Heart left ventricle (tissue), 16 donors: ENCODE data around the gene TRIP13. TPM values are rescaled to one million over a fixed set of nuclear protein-coding genes. Genes with fewer than 3 reads are reported as not detected.

ENCODE experiments used
- ATAC-seq, 4 donors: fragments of 200-7000 bp; cut with Tn5 transposase; one replicate each; pipeline ENCODE4 v1.9.1; 2020 to 2022; ENCODE audit warnings: moderate library complexity in 4 of 4, mild to moderate bottlenecking in 3 of 4, moderate number of reproducible peaks in 1 of 4
- DNase-seq, 5 donors: peaks; one replicate each; pipeline ENCODE4 v3.0.0-alpha.2; 2020
- H3K27ac ChIP-seq, 12 donors: fragments of 200-600 bp; sonication (generic) in 4 of 12; one replicate each; pipeline versions ENCODE4 v1.5.0 to v1.8.0; 2016 to 2022; ENCODE audit warnings: mild to moderate bottlenecking in 2 of 12
- H3K27me3 ChIP-seq, 9 donors: fragments of 200-600 bp; sonication (generic) in 2 of 9; one replicate each; pipeline versions ENCODE4 v1.5.1 to v1.8.0; 2016 to 2022; ENCODE audit warnings: mild to moderate bottlenecking in 3 of 9
- H3K36me3 ChIP-seq, 9 donors: fragments of 200-600 bp; sonication (generic) in 2 of 9; one replicate each; pipeline versions ENCODE4 v1.5.0 to v1.8.0; 2018 to 2022; ENCODE audit warnings: mild to moderate bottlenecking in 2 of 9
- H3K4me1 ChIP-seq, 12 donors: fragments of 200-600 bp; sonication (generic) in 4 of 12; one replicate each; pipeline versions ENCODE4 v1.5.0 to v1.8.0; 2016 to 2022; ENCODE audit warnings: mild to moderate bottlenecking in 3 of 12
- H3K4me3 ChIP-seq, 12 donors: fragments of 200-600 bp; sonication (generic) in 4 of 12; one replicate each; pipeline versions ENCODE4 v1.5.0 to v1.8.0; 2017 to 2022; ENCODE audit warnings: mild to moderate bottlenecking in 9 of 12, moderate library complexity in 4 of 12
- H3K9me3 ChIP-seq, 12 donors: fragments of 200-600 bp; sonication (generic) in 4 of 12; one replicate each; pipeline versions ENCODE4 v1.5.0 to v1.8.0; 2016 to 2022; ENCODE audit warnings: mild to moderate bottlenecking in 1 of 12
- CTCF ChIP-seq, 12 donors: fragments of 200-600 bp; sonication (generic) in 4 of 12; IDR thresholded peaks; one replicate each; pipeline versions ENCODE4 v1.5.0 to v1.8.0; 2018 to 2022; ENCODE audit warnings: antibody characterized with exemption in 12 of 12, mild to moderate bottlenecking in 5 of 12
- POLR2A ChIP-seq, 2 donors: fragments of 450-650 bp; IDR thresholded peaks; one replicate each; pipeline ENCODE4 v1.6.1; 2017; ENCODE audit warnings: antibody characterized with exemption in 2 of 2, mild to moderate bottlenecking in 2 of 2, moderate library complexity in 2 of 2
- WGBS, 4 donors: extraction: QIAGEN DNeasy Blood & Tissue Kit in 2 of 4; methylation state at CpG; one replicate each; pipeline versions ENCODE4 v1.1.5 to v1.1.7; 2013 to 2018; 5-methylcytosine and 5-hydroxymethylcytosine counted together
- intact Hi-C, 10 donors: fragments of 100-400 bp; cut with DNase I; formaldehyde crosslinking; loops; one replicate each; pipeline versions ENCODE4 v1.11.1 to v1.14.2; 2022
- polyA plus RNA-seq, 2 donors: library from polyadenylated mRNA; stranded (reverse); fragments of 200-250 nt; gene quantifications; one replicate each; pipeline ENCODE4 v1.2.3, GENCODE V29; 2013
- total RNA-seq, 9 donors: library from RNA; depleted of rRNA in 2 of 9; stranded (reverse); fragments of >200 nt in 2 of 9; fragmentation: NEBNext Ultra II Directional in 3 of 9; extraction: Animal tissue kit (Norgen Biotek cat#: 25700) in 3 of 9; gene quantifications; one replicate each; pipeline versions ENCODE4 v1.1.0 to v1.2.4, GENCODE V29; 2016 to 2023
- donor health status: ischemic (EF 13 %, LVEDD 7.1; RV severe dilation, severe dysfunction).
- donor health status: healthy with polysubstance abuse.
- donor health status: DM: no; HTN: yes; CAD: no.
- donor health status: DM: no; HTN: no; CAD: no.
- donor health status: ischemic (EF 25% LVEDD 6.9; RV normal size, moderate dysfunction).
- donor health status: ischemic (EF 25% LVEDD 5.7; RV mildly dilated, moderate dysfunction).
- donor health status: healthy.
- donor health status: DM: yes; HTN: yes; CAD: no.
- donor health status: ischemic (EF 35%, LVEDD 5.7; RV mildly dilated, moderate dysfunction).
- donor health status: nonischemic (EF 11% LVEDD 7.7; RV severe dilation, severe dysfunction).
- donor health status: DM: yes; HTN: yes; CAD: no.
- donor health status: PGD.
- donor health status: ischemic (EF 29% LVEDD 5.4; RV normal size, mild dysfunction).
- donor health status: nonischemic (EF 23%, LVEDD 6.1; RV moderate dilation, normal function).

Gene TRIP13
- total and polyA plus RNA-seq, 11 donors: 0.19 to 4.2 (median 0.49) TPM

GRCh38 chr5:949275-949543, 56.5 kb downstream of the TRIP13 start:
- intact Hi-C loops: no loop called here
- 83 to 89% (median 85%) methylated on average over 5 of the region's 5 CpGs for WGBS, 4 donors
- H3K36me3 ChIP-seq: no peaks in the 10 kb centered on the region
- peaks cover 0 to 58% (median 19%) of the 10 kb centered on the region in 9 donors for H3K27me3 ChIP-seq
- peaks cover 0 to 14% (median 0%) of the 10 kb centered on the region in 12 donors for H3K9me3 ChIP-seq
- DNase-seq (no peak), ATAC-seq (no peak)
- H3K4me1 ChIP-seq: peaks cover 0 to 15% (median 0%) of the 10 kb centered on the region in 12 donors
- no peak for TF ChIP-seq POLR2A (IDR thresholded peaks at IDR 0.05)
- no peak for TF ChIP-seq CTCF (IDR thresholded peaks at IDR 0.05)
- H3K27ac ChIP-seq: no peak overlapping the region
- H3K4me3 ChIP-seq: no peak overlapping the region

- no peak for DNase-seq
- no peak for ATAC-seq
- 91 to 95% (median 93%) methylated on average over 17 of the region's 17 CpGs for WGBS, 4 donors
Observed at GRCh38 chr5:949815-950560, 57.3 kb downstream of the TRIP13 start.

GRCh38 chr5:951940-952596, 59.4 kb downstream of the TRIP13 start:
- intact Hi-C loops: no loop called here
- H3K36me3 ChIP-seq: no peaks in the 10 kb centered on the region
- peaks cover 0 to 14% (median 0%) of the 10 kb centered on the region in 12 donors for H3K9me3 ChIP-seq
- H3K27ac ChIP-seq: no peak overlapping the region
- WGBS, 4 donors: 91 to 96% (median 93%) methylated on average over 15 to 16 of the region's 16 CpGs
- peaks cover 0 to 12% (median 6%) of the 10 kb centered on the region in 12 donors for H3K4me1 ChIP-seq
- peaks cover 0 to 64% (median 15%) of the 10 kb centered on the region in 9 donors for H3K27me3 ChIP-seq
- ATAC-seq: no peak
- no peak for DNase-seq
- no peak overlapping the region for H3K4me3 ChIP-seq
- no peak for TF ChIP-seq POLR2A (IDR thresholded peaks at IDR 0.05)
- no peak for TF ChIP-seq CTCF (IDR thresholded peaks at IDR 0.05)

More at GRCh38 chr5:949815-950560, 57.3 kb downstream of the TRIP13 start:
- no peak overlapping the region for H3K4me3 ChIP-seq
- intact Hi-C loops: no loop called here
- TF ChIP-seq CTCF (IDR thresholded peaks at IDR 0.05) (no peak), POLR2A (IDR thresholded peaks at IDR 0.05) (no peak)
- peaks cover 0 to 15% (median 0%) of the 10 kb centered on the region in 12 donors for H3K4me1 ChIP-seq
- peaks cover 0 to 56% (median 16%) of the 10 kb centered on the region in 9 donors for H3K27me3 ChIP-seq
- H3K27ac ChIP-seq: no peak overlapping the region
- peaks cover 0 to 14% (median 0%) of the 10 kb centered on the region in 12 donors for H3K9me3 ChIP-seq
- H3K36me3 ChIP-seq: no peaks in the 10 kb centered on the region

GRCh38 chr5:952597-953271, 60.0 kb downstream of the TRIP13 start:
- Histone ChIP-seq H3K36me3 (no peaks in the 10 kb centered on the region), H3K4me3 (no peak overlapping the region), H3K4me1 (peaks cover 0 to 18% (median 12%) of the 10 kb centered on the region in 12 donors), H3K9me3 (peaks cover 0 to 14% (median 0%) of the 10 kb centered on the region in 12 donors), H3K27ac (no peak overlapping the region), H3K27me3 (peaks cover 0 to 60% (median 11%) of the 10 kb centered on the region in 9 donors)
- TF ChIP-seq CTCF (IDR thresholded peaks at IDR 0.05) (no peak), POLR2A (IDR thresholded peaks at IDR 0.05) (no peak)
- 87 to 96% (median 91%) methylated on average over 10 to 13 of the region's 13 CpGs for WGBS, 4 donors
- intact Hi-C loops: no loop called here
- no peak for ATAC-seq
- no peak for DNase-seq
